H1 (cell line): ENCODE results near the gene PLEKHA4. TPM values are rescaled to one million over a fixed set of nuclear protein-coding genes. Genes with fewer than 3 reads are reported as not detected.

ENCODE experiments used
- ATF2 ChIP-seq: IDR thresholded peaks from 2 replicates; pipeline ENCODE4 v1.6.1; 2012; ENCODE audit warnings: low read length, inconsistent platforms
- BCL11A ChIP-seq, 2 experiments: IDR thresholded peaks; one replicate each; pipeline ENCODE4 v1.6.1; 2011; ENCODE audit warnings: low read depth in 2 of 2, low read length in 2 of 2, mild to moderate bottlenecking in 2 of 2
- CHD1 ChIP-seq: IDR thresholded peaks from 2 replicates; pipeline ENCODE4 v1.6.1; 2012; ENCODE audit warnings: low read depth, low read length, improper control_type of control experiment
- CREB1 ChIP-seq: IDR thresholded peaks from 2 replicates; pipeline ENCODE4 v1.6.1; 2012; ENCODE audit warnings: inconsistent platforms
- E2F6 ChIP-seq: IDR thresholded peaks from 2 replicates; pipeline ENCODE4 v1.6.1; 2012; ENCODE audit warnings: inconsistent platforms
- EGR1 ChIP-seq: IDR thresholded peaks from 2 replicates; pipeline ENCODE4 v1.6.1; 2011; ENCODE audit warnings: low read depth, low read length, borderline replicate concordance
- EP300 ChIP-seq, 2 experiments: IDR thresholded peaks; 1 replicate in 1 of 2; 2 replicates in 1 of 2; pipeline ENCODE4 v1.6.1; 2011 to 2012; ENCODE audit warnings: low read depth in 2 of 2, low read length in 2 of 2, mild to moderate bottlenecking in 2 of 2, borderline replicate concordance in 1 of 2, inconsistent platforms in 1 of 2, moderate library complexity in 1 of 2
- GABPA ChIP-seq: IDR thresholded peaks from 2 replicates; pipeline ENCODE4 v1.6.1; 2011; ENCODE audit warnings: mild to moderate bottlenecking, low read length, moderate library complexity, borderline replicate concordance; ENCODE audit not compliant: insufficient read depth
- KDM1A ChIP-seq: fragments of 200-600, 300-600 bp; sonication (generic); IDR thresholded peaks from 2 replicates; pipeline ENCODE4 v1.7.1; 2016; ENCODE audit warnings: mild to moderate bottlenecking, low read length, borderline replicate concordance
- KDM5A ChIP-seq: fragments of 200-600 bp; IDR thresholded peaks from 2 replicates; pipeline ENCODE4 v1.7.1; 2012; ENCODE audit warnings: mild to moderate bottlenecking, low read length, inconsistent platforms, mixed read lengths
- MAFK ChIP-seq: IDR thresholded peaks from 2 replicates; pipeline ENCODE4 v1.6.1; 2012; ENCODE audit warnings: low read depth, mild to moderate bottlenecking, improper control_type of control experiment, low read length
- MAX ChIP-seq: IDR thresholded peaks from 2 replicates; pipeline ENCODE4 v1.6.1; 2012; ENCODE audit warnings: inconsistent platforms
- PHF8 ChIP-seq: fragments of 200-600 bp; sonication (generic); conservative IDR thresholded peaks from 2 replicates; pipeline ENCODE4 v1.7.1; 2012; ENCODE audit warnings: low read depth, mild to moderate bottlenecking, inconsistent platforms, low read length, moderate library complexity
- RNF2 ChIP-seq: fragments of 200-900, 300-1000 bp; sonication (generic); IDR thresholded peaks from 2 replicates; pipeline ENCODE4 v1.7.1; 2016; ENCODE audit warnings: borderline replicate concordance, low read depth, mild to moderate bottlenecking, antibody characterized with exemption, low read length; ENCODE audit not compliant: poor library complexity, severe bottlenecking; ENCODE audit errors: missing control alignments
- SAP30 ChIP-seq: fragments of 300-600 bp; sonication (generic); IDR thresholded peaks from 2 replicates; pipeline ENCODE4 v1.7.1; 2012; ENCODE audit warnings: low read length, moderate library complexity, mild to moderate bottlenecking, inconsistent platforms; ENCODE audit not compliant: insufficient read depth, insufficient replicate concordance
- SIN3A ChIP-seq, 2 experiments: IDR thresholded peaks in 1 of 2; conservative IDR thresholded peaks in 1 of 2; 2 replicates each; pipeline ENCODE4 v1.6.1; 2011 to 2012; ENCODE audit warnings: low read length in 2 of 2, improper control_type of control experiment in 1 of 2, low read depth in 1 of 2, mild to moderate bottlenecking in 1 of 2
- SP1 ChIP-seq: IDR thresholded peaks from 2 replicates; pipeline ENCODE4 v1.6.1; 2011; ENCODE audit warnings: low read depth, low read length
- SRF ChIP-seq: IDR thresholded peaks from 2 replicates; pipeline ENCODE4 v1.6.1; 2011; ENCODE audit warnings: mild to moderate bottlenecking, low read depth, low read length, moderate library complexity
- polyA plus RNA-seq, 7 experiments: library from polyadenylated mRNA; depleted of rRNA in 3 of 7; stranded (reverse) in 5 of 7; unstranded in 2 of 7; fragments of >200 nt in 5 of 7; fragments of 200-250 nt in 2 of 7; gene quantifications; 1 replicate in 5 of 7; 2 replicates in 1 of 7; 4 replicates in 1 of 7; pipeline versions ENCODE4 v1.2.1 to v1.2.3, GENCODE V29; 2011 to 2013; ENCODE audit warnings: missing spikeins in 2 of 7, mixed read lengths in 2 of 7
- total RNA-seq: library from RNA; stranded (reverse); fragmentation: NEBNext Ultra II Directional; extraction: Animal tissue kit (Norgen Biotek cat#: 25700); gene quantifications from 2 replicates; pipeline ENCODE4 v1.2.1, GENCODE V29; 2021

The PLEKHA4 gene
- total and polyA plus RNA-seq, 2 of the 8 experiments (the other 6 are each of a cell fraction or from before 2014, with no cell fraction given): 8.2 to 18.0 TPM

GRCh38 chr19:48872182-48872883, 3.9 kb upstream of the PLEKHA4 start, which contains the start of gene PPP1R15A (continued):
- TF ChIP-seq RNF2 (no peak), EP300 (IDR thresholded peaks at IDR 0.05; ENCODE audit: borderline replicate concordance in 1 of 2, low read depth in 2 of 2, low read length in 2 of 2) (no peak), KDM1A (no peak), SIN3A (conservative IDR thresholded peaks at IDR 0.05 in 1 of 2, IDR thresholded peaks at IDR 0.05 in 1 of 2; ENCODE audit: low read depth in 1 of 2, low read length in 2 of 2) (no peak; a peak in 2 of 4 replicates), SRF (no peak), EGR1 (no peak), GABPA (no peak), E2F6 (no peak), BCL11A (IDR thresholded peaks at IDR 0.05; ENCODE audit: low read depth in 2 of 2, low read length in 2 of 2) (no peak), ATF2 (0 out of 2 replicates have a peak, but pooled peaks have one; percentile 26), CREB1 (peak; percentile 92), SAP30 (peak; percentile 35), SP1 (peak; percentile 67; the same call in 1 of the 2 replicates), PHF8 (peak; percentile 98), CHD1 (no peak), MAFK (peak; percentile 51; the same call in 1 of the 2 replicates), MAX (no peak), KDM5A (no peak)
